ENCODE results near the gene DPY19L3.

GRCh38 chr19:32471095-32471494 is 65.5 kb downstream of the DPY19L3 start:
- no peak for TF ChIP-seq POLR2AphosphoS5 (IDR thresholded peaks at IDR 0.05)
- no peak for TF ChIP-seq CTCF (IDR thresholded peaks at IDR 0.05; ENCODE audit: poor library complexity, severe bottlenecking)
- no peak for TF ChIP-seq SMC3 (conservative IDR thresholded peaks at IDR 0.05; ENCODE audit: poor library complexity)
- no peak for TF ChIP-seq RAD21 (conservative IDR thresholded peaks at IDR 0.05)
- TF ChIP-seq EZH2 (IDR thresholded peaks at IDR 0.05; ENCODE audit: borderline replicate concordance, insufficient read depth, low read length, poor library complexity, severe bottlenecking) = no peak
- TF ChIP-seq MXI1 (conservative IDR thresholded peaks at IDR 0.05; ENCODE audit: poor library complexity, severe bottlenecking) = no peak
- no peak for TF ChIP-seq EP300 (conservative IDR thresholded peaks at IDR 0.05; ENCODE audit: poor library complexity, severe bottlenecking)
- no peak for TF ChIP-seq REST (IDR thresholded peaks at IDR 0.05; ENCODE audit: borderline replicate concordance)

All from neural cell (in vitro differentiated cells).